Gastroesophageal sphincter (tissue), 4 donors: ENCODE measurements around the gene EIPR1. TPM values are rescaled to one million over a fixed set of nuclear protein-coding genes. Genes with fewer than 3 reads are reported as not detected.

Experiments used
- ATAC-seq: fragments of 150-250 bp; one replicate; pipeline ENCODE4 v1.9.1; 2016; ENCODE audit warnings: mild to moderate bottlenecking, moderate library complexity
- H3K27ac ChIP-seq, 4 donors: fragments of 200-600 bp; sonication (generic) in 3 of 4; 1 replicate in 3 of 4; 2 replicates in 1 of 4; pipeline ENCODE4 v1.5.1; 2016 to 2019
- H3K27me3 ChIP-seq: fragments of 200-600 bp; sonication (generic); one replicate; pipeline ENCODE4 v1.5.1; 2019
- H3K36me3 ChIP-seq, 2 donors: fragments of 200-600 bp; sonication (generic); one replicate each; pipeline ENCODE4 v1.5.1; 2019; ENCODE audit warnings: control low read depth in 1 of 2
- H3K4me1 ChIP-seq, 3 donors: fragments of 200-600 bp; sonication (generic); 1 replicate in 2 of 3; 2 replicates in 1 of 3; pipeline ENCODE4 v1.5.1; 2016 to 2019; ENCODE audit warnings: control low read depth in 2 of 3
- H3K4me3 ChIP-seq, 2 donors: fragments of 200-600 bp; sonication (generic); one replicate each; pipeline ENCODE4 v1.5.1; 2019; ENCODE audit warnings: mild to moderate bottlenecking in 1 of 2, moderate library complexity in 1 of 2
- H3K9me3 ChIP-seq, 3 donors: fragments of 200-600 bp; sonication (generic); one replicate each; pipeline ENCODE4 v1.5.1; 2017 to 2019; ENCODE audit warnings: control low read depth in 2 of 3
- EP300 ChIP-seq: sonication (generic); formaldehyde crosslinking; IDR thresholded peaks from one replicate; pipeline ENCODE4 v1.6.1; 2017; ENCODE audit warnings: antibody characterized with exemption, mild to moderate bottlenecking
- POLR2A ChIP-seq, 2 donors: fragments of 450-650 bp; IDR thresholded peaks; one replicate each; pipeline ENCODE4 v1.6.1; 2017; ENCODE audit warnings: antibody characterized with exemption in 2 of 2, mild to moderate bottlenecking in 2 of 2, moderate library complexity in 1 of 2
- POLR2AphosphoS5 ChIP-seq: sonication (generic); formaldehyde crosslinking; IDR thresholded peaks from one replicate; pipeline ENCODE4 v1.6.1; 2017; ENCODE audit warnings: antibody characterized with exemption
- WGBS, 2 donors: methylation state at CpG; one replicate each; pipeline ENCODE4 v1.1.5; 2018; ENCODE audit warnings: low coverage in 1 of 2; 5-methylcytosine and 5-hydroxymethylcytosine counted together
- total RNA-seq, 4 donors: library from RNA; depleted of rRNA; stranded (reverse); fragments of >200 nt; gene quantifications; one replicate each; pipeline ENCODE4 v1.1.0, GENCODE V29; 2016
- TF ChIP-seq, protein P1 (sequence below), 4 experiments: fragments of 200-600 bp in 2 of 4; fragments of 450-650 bp in 2 of 4; sonication (generic) in 1 of 4; IDR thresholded peaks; one replicate each; pipeline ENCODE4 v1.5.1; 2017 to 2019; ENCODE audit warnings: antibody characterized with exemption in 4 of 4, mild to moderate bottlenecking in 2 of 4, moderate library complexity in 2 of 4

Gene EIPR1
- total RNA-seq, 4 donors from 2014 or later = 11.3 to 26.8 (median 22.2) TPM

DNA sequence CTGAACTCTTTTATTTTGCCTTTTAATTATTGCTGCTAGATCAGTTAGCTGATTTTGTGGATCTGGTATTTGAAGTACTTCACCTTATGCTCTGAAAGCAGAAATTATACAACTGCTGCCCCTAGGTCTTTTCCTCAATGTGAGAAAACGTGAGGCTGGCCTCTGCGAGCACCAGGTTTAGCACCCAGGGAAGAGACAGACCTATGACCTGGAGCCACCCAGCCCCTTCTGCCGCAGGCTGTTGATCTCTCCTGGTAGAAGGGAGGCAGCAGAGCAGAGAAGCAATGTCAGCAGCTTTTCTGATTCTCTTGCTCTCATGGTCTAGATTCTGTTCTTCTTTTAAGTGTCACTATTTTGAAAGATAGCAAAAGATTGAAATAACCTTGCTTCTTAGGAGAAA, 21.8 kb upstream of the EIPR1 start:
- peaks cover 0 to 19% (median 0%) of the 10 kb centered on the region in 3 donors for H3K9me3 ChIP-seq
- TF ChIP-seq POLR2A (IDR thresholded peaks at IDR 0.05) (no peak), EP300 (no peak), POLR2AphosphoS5 (no peak)
- TF ChIP-seq, protein P1, sequence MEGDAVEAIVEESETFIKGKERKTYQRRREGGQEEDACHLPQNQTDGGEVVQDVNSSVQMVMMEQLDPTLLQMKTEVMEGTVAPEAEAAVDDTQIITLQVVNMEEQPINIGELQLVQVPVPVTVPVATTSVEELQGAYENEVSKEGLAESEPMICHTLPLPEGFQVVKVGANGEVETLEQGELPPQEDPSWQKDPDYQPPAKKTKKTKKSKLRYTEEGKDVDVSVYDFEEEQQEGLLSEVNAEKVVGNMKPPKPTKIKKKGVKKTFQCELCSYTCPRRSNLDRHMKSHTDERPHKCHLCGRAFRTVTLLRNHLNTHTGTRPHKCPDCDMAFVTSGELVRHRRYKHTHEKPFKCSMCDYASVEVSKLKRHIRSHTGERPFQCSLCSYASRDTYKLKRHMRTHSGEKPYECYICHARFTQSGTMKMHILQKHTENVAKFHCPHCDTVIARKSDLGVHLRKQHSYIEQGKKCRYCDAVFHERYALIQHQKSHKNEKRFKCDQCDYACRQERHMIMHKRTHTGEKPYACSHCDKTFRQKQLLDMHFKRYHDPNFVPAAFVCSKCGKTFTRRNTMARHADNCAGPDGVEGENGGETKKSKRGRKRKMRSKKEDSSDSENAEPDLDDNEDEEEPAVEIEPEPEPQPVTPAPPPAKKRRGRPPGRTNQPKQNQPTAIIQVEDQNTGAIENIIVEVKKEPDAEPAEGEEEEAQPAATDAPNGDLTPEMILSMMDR (IDR thresholded peaks at IDR 0.05) = no peak
- H3K4me1 ChIP-seq = peaks cover 0 to 25% (median 0%) of the 10 kb centered on the region in 3 donors
- no peak overlapping the region for H3K4me3 ChIP-seq
- no peak for ATAC-seq
- no peak overlapping the region for H3K27ac ChIP-seq
- no peaks in the 10 kb centered on the region for H3K27me3 ChIP-seq
- H3K36me3 ChIP-seq = peaks cover 0 to 79% of the 10 kb centered on the region in 2 donors
- WGBS, 2 donors = 52 to 85% methylated on average over 3 of the region's 3 CpGs

DNA sequence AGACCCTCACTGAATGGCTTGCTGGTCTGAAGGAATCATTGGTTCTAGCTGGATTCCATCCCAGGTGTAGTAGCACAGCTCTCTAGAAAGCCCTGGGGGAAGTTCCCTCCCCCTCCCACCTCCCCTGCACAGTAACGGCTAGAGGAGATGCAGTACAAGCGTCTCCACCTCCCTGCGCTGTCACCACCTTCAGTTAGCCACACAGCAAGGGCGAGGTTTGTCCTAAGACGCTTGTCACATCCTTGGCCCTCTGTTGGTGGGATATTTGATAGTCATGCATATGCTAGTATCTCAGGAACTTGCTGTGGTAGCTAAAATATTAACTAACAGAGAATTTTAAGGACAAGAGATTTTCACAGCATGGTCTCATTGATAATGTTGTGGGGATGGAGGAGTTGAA, 21.2 kb upstream of the EIPR1 start:
- Histone ChIP-seq H3K27me3 (no peaks in the 10 kb centered on the region), H3K36me3 (peaks cover 0 to 82% of the 10 kb centered on the region in 2 donors), H3K4me1 (peaks cover 0 to 20% (median 0%) of the 10 kb centered on the region in 3 donors), H3K9me3 (peaks cover 0 to 19% (median 0%) of the 10 kb centered on the region in 3 donors), H3K27ac (no peak overlapping the region), H3K4me3 (no peak overlapping the region)
- no peak for ATAC-seq
- WGBS, 2 donors = 80 to 92% methylated on average over 2 to 5 of the region's 5 CpGs
- TF ChIP-seq EP300 (no peak), POLR2AphosphoS5 (no peak), POLR2A (IDR thresholded peaks at IDR 0.05) (no peak)
- TF ChIP-seq, protein P1 (IDR thresholded peaks at IDR 0.05) = no peak

DNA sequence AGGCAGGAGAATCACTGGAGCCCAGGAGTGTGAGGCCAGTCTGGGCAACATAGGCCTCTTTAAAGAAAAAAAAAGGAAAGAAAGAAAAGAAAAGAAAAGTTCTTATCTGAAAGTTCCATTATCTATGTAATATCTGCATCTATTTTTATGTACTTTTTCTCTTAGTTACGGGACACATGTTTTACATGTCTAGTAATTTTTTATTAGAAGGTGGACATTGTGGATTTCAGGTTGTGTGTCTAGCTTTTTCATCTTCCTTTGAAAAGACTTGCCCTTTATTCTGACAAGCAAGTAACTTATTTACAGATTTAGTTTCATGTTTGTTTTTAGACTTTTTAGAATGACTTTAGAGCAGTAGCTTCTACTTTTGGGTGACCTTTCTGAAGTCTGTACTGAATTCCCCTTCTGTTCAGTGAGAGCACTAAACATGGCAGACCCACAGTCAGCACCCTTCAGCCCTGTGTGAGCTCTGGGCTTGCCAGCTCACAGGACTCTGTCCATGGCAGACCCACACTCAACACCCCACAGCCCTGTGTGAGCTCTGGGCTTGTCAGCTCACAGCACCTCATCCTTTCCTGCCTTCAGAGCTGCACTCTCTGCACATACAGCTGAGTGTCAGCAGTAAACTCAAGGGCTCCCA, 19.4 kb upstream of the EIPR1 start:
- Histone ChIP-seq H3K4me3 (no peak overlapping the region), H3K9me3 (peaks cover 0 to 19% (median 0%) of the 10 kb centered on the region in 3 donors), H3K4me1 (peaks cover 0 to 13% (median 0%) of the 10 kb centered on the region in 3 donors), H3K27ac (no peak overlapping the region), H3K27me3 (no peaks in the 10 kb centered on the region), H3K36me3 (peaks cover 0 to 82% of the 10 kb centered on the region in 2 donors)
- WGBS, 2 donors = 92 to 100% methylated on average over 1 of the region's 1 CpG
- TF ChIP-seq, protein P1 (IDR thresholded peaks at IDR 0.05) = no peak
- TF ChIP-seq EP300 = no peak
- no peak for TF ChIP-seq POLR2AphosphoS5
- TF ChIP-seq POLR2A (IDR thresholded peaks at IDR 0.05) = no peak
- no peak for ATAC-seq

DNA sequence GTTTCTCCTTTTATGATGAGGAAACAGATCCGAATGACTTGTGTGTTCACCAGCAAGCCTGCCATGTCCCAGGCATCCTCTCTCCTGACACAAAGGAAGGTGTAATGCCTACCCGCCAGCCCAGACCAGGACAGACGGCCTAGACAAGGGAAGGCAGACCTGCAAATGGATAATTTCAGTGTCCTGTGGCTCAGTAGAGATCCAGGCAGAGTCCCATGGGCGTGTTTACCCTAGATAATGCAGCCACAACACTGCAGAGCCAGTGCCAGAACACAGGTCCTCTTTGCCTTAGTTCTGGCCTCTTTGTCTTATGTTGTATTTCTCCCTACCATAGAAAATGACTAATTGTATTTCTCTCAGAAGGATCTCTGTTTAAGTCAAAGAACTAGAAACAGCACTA, 14.6 kb upstream of the EIPR1 start:
- Histone ChIP-seq H3K36me3 (peaks cover 0 to 90% of the 10 kb centered on the region in 2 donors), H3K4me3 (no peak overlapping the region), H3K9me3 (peaks cover 0 to 17% (median 0%) of the 10 kb centered on the region in 3 donors), H3K27ac (no peak overlapping the region), H3K27me3 (no peaks in the 10 kb centered on the region), H3K4me1 (no peaks in the 10 kb centered on the region)
- WGBS, 2 donors = 87 to 95% methylated on average over 3 of the region's 4 CpGs
- TF ChIP-seq POLR2A (IDR thresholded peaks at IDR 0.05) = no peak
- TF ChIP-seq, protein P1 (IDR thresholded peaks at IDR 0.05) = no peak
- TF ChIP-seq EP300 = no peak
- TF ChIP-seq POLR2AphosphoS5 = no peak
- ATAC-seq = no peak

DNA sequence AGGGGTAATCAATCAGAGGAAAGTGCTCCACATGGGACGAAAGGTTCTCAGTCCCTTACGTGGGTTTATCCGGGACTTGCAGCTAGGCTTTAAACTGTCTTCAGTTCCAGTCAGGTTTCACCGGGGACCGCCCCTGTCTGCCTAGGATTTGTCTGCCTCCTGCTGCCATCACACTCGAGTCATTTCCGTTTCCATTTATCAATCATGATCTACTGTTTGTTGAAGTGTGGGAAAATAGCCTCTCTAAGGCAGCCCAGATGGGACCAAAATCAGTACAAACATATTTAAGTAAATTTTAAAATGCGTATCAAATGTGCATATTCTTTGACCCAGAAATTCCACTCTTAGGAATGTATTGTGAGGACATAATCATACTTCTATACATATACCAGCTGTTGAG, 12.4 kb upstream of the EIPR1 start:
- WGBS, 2 donors = 88 to 89% methylated on average over 6 to 8 of the region's 8 CpGs
- Histone ChIP-seq H3K36me3 (peaks cover 0 to 74% of the 10 kb centered on the region in 2 donors), H3K4me1 (no peaks in the 10 kb centered on the region), H3K27me3 (no peaks in the 10 kb centered on the region), H3K9me3 (no peaks in the 10 kb centered on the region), H3K27ac (no peak overlapping the region), H3K4me3 (no peak overlapping the region)
- TF ChIP-seq, protein P1 (IDR thresholded peaks at IDR 0.05) = no peak
- TF ChIP-seq POLR2A (IDR thresholded peaks at IDR 0.05) (no peak), POLR2AphosphoS5 (no peak), EP300 (no peak)
- no peak for ATAC-seq
